ENCODE data around the gene SECISBP2. TPM values are rescaled to one million over a fixed set of nuclear protein-coding genes. Genes with fewer than 3 reads are reported as not detected.

The SECISBP2 gene
- total and polyA plus RNA-seq, 2 donors (not counting 1 experiment from before 2014, with no cell fraction given): 56.6 to 124 TPM

DNA sequence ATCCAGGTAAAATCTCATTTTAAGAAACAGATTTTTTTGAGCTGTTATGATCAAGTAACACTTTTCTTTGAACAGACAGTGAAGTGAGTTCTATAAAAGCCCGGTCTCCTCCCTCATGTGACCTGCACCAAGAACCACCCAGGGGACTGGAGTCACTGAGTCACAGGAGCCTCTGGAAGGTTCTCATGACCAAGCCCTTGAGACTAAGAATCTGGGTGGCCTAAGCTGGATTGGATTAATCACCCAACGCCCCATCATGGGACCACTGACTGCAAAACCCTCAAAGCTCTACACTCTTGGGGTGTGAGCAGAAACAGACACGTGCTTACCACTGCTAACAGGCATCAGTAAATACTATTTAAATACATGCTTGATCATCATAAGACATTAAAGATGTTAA lies 48.4 kb downstream of the SECISBP2 start:
- Histone ChIP-seq H2AFZ (ENCODE audit: insufficient read depth, low read depth, low read length, poor library complexity, severe bottlenecking) (no peak overlapping the region), H3K9me3 (ENCODE audit: control extremely low read depth in 1 of 3, control insufficient read depth in 2 of 3, insufficient read depth in 1 of 3, low read length in 2 of 3) (no peaks in the 10 kb centered on the region), H3K27me3 (replicated peaks in 1 of 4; ENCODE audit: control extremely low read depth in 1 of 4, control insufficient read depth in 3 of 4, insufficient read depth in 4 of 4, low read length in 3 of 4) (no peaks in the 10 kb centered on the region), H3K36me3 (replicated peaks in 1 of 2; ENCODE audit: control extremely low read depth in 1 of 2, control insufficient read depth in 1 of 2, extremely low read depth in 1 of 2, insufficient read depth in 2 of 2, low read length in 1 of 2) (peaks cover 0 to 19% of the 10 kb centered on the region in 2 experiments), H3K27ac (ENCODE audit: low read length in 2 of 2) (no peak overlapping the region), H3K4me3 (ENCODE audit: control extremely low read depth in 1 of 5, extremely low read depth in 1 of 5, insufficient read depth in 1 of 5, low read depth in 2 of 5, low read length in 4 of 5) (no peak overlapping the region), H3K4me2 (replicated peaks; ENCODE audit: low read depth, low read length, poor library complexity, severe bottlenecking) (no peak overlapping the region), H4K20me1 (ENCODE audit: control insufficient read depth, insufficient read depth, low read length, poor library complexity, severe bottlenecking) (no peaks in the 10 kb centered on the region), H3K79me2 (ENCODE audit: control insufficient read depth, insufficient read depth, low read length) (peaks cover 18% of the 10 kb centered on the region), H3K9ac (ENCODE audit: low read length) (no peak overlapping the region), H3K4me1 (ENCODE audit: control insufficient read depth in 2 of 2, insufficient read depth in 2 of 2, low read length in 2 of 2) (no peaks in the 10 kb centered on the region)
- ATAC-seq (ENCODE audit: low read depth): no peak
- Mint-ChIP-seq H3K4me3 (no peak overlapping the region), H3K27ac (no peak overlapping the region), H3K27me3 (no peaks in the 10 kb centered on the region), H3K4me1 (no peaks in the 10 kb centered on the region), H3K9me3 (ENCODE audit: insufficient read depth) (no peaks in the 10 kb centered on the region)
- DNase-seq: no peak
- TF ChIP-seq EZH2 (IDR thresholded peaks at IDR 0.05; ENCODE audit: borderline replicate concordance, insufficient read depth, low read depth, low read length, poor library complexity, severe bottlenecking): no peak
- TF ChIP-seq, protein P1, sequence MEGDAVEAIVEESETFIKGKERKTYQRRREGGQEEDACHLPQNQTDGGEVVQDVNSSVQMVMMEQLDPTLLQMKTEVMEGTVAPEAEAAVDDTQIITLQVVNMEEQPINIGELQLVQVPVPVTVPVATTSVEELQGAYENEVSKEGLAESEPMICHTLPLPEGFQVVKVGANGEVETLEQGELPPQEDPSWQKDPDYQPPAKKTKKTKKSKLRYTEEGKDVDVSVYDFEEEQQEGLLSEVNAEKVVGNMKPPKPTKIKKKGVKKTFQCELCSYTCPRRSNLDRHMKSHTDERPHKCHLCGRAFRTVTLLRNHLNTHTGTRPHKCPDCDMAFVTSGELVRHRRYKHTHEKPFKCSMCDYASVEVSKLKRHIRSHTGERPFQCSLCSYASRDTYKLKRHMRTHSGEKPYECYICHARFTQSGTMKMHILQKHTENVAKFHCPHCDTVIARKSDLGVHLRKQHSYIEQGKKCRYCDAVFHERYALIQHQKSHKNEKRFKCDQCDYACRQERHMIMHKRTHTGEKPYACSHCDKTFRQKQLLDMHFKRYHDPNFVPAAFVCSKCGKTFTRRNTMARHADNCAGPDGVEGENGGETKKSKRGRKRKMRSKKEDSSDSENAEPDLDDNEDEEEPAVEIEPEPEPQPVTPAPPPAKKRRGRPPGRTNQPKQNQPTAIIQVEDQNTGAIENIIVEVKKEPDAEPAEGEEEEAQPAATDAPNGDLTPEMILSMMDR (IDR thresholded peaks at IDR 0.05): no peak
- POLR2A ChIA-PET: no interaction called here
- WGBS (ENCODE audit: insufficient coverage): 80% methylated on average over 1 of the region's 3 CpGs
- intact Hi-C loops (cut with micrococcal nuclease): no loop called here
- CTCF ChIA-PET: interaction anchor here (0.5 to 1.9 kb wide), 3 partner anchors 9 to 182 kb away, joined by 3 to 10 read pairs (median 3); no protein-coding TSS in a partner anchor

DNA sequence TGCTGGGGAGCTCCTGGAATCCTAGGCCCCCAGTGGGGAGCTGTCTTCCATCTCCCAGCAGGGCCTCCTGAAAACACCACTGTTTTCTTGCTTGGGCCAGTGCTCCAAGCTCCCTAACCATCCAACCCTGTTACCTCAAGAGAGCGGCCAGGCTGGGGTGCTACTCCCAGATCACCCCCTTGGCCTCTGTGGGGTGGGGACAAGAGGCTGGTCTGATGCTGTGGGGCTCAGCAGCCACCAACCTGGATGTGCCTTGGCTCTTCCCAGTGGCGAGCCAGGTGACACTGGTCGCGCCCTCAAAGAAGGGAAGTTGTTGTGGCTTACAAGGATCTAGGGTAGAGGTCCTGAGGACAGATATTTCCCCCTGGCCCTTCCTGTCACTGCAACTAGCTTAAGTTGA lies 49.0 kb downstream of the SECISBP2 start:
- ATAC-seq (ENCODE audit: low read depth) (no peak), DNase-seq (no peak)
- ChIA-PET POLR2A (no interaction called here), CTCF (interaction anchor here (0.5 to 1.9 kb wide), 2 partner anchors 28 to 182 kb away, joined by 3 to 10 read pairs; no protein-coding TSS in a partner anchor)
- Histone ChIP-seq H3K27ac (ENCODE audit: low read length in 2 of 2) (no peak overlapping the region), H3K79me2 (ENCODE audit: control insufficient read depth, insufficient read depth, low read length) (peaks cover 18% of the 10 kb centered on the region), H3K4me3 (ENCODE audit: control extremely low read depth in 1 of 5, extremely low read depth in 1 of 5, insufficient read depth in 1 of 5, low read depth in 2 of 5, low read length in 4 of 5) (no peak overlapping the region), H2AFZ (ENCODE audit: insufficient read depth, low read depth, low read length, poor library complexity, severe bottlenecking) (no peak overlapping the region), H3K9ac (ENCODE audit: low read length) (no peak overlapping the region), H3K27me3 (replicated peaks in 1 of 4; ENCODE audit: control extremely low read depth in 1 of 4, control insufficient read depth in 3 of 4, insufficient read depth in 4 of 4, low read length in 3 of 4) (no peaks in the 10 kb centered on the region), H3K4me1 (ENCODE audit: control insufficient read depth in 2 of 2, insufficient read depth in 2 of 2, low read length in 2 of 2) (no peaks in the 10 kb centered on the region), H3K9me3 (ENCODE audit: control extremely low read depth in 1 of 3, control insufficient read depth in 2 of 3, insufficient read depth in 1 of 3, low read length in 2 of 3) (no peaks in the 10 kb centered on the region), H3K4me2 (replicated peaks; ENCODE audit: low read depth, low read length, poor library complexity, severe bottlenecking) (no peak overlapping the region), H4K20me1 (ENCODE audit: control insufficient read depth, insufficient read depth, low read length, poor library complexity, severe bottlenecking) (no peaks in the 10 kb centered on the region), H3K36me3 (replicated peaks in 1 of 2; ENCODE audit: control extremely low read depth in 1 of 2, control insufficient read depth in 1 of 2, extremely low read depth in 1 of 2, insufficient read depth in 2 of 2, low read length in 1 of 2) (peaks cover 0 to 13% of the 10 kb centered on the region in 2 experiments)
- no peaks in the 10 kb centered on the region for H3K27me3 Mint-ChIP-seq
- H3K27ac Mint-ChIP-seq: no peak overlapping the region
- no peaks in the 10 kb centered on the region for H3K4me1 Mint-ChIP-seq
- no CpG with 5 or more reads among the region's 4 CpGs for WGBS (ENCODE audit: insufficient coverage)
- TF ChIP-seq, protein P1 (IDR thresholded peaks at IDR 0.05): no peak
- no peak for TF ChIP-seq EZH2 (IDR thresholded peaks at IDR 0.05; ENCODE audit: borderline replicate concordance, insufficient read depth, low read depth, low read length, poor library complexity, severe bottlenecking)
- no peak overlapping the region for H3K4me3 Mint-ChIP-seq
- intact Hi-C loops (cut with micrococcal nuclease): no loop called here
- no peaks in the 10 kb centered on the region for H3K9me3 Mint-ChIP-seq (ENCODE audit: insufficient read depth)
